Spinal cord (tissue), 10 donors: ENCODE results near the gene AVPI1. TPM values are rescaled to one million over a fixed set of nuclear protein-coding genes. Genes with fewer than 3 reads are reported as not detected.

Source experiments
- DNase-seq, 6 donors: peaks; one replicate each; pipeline versions ENCODE4 v3.0.0 to v3.0.0-alpha.2; 2013 to 2015; ENCODE audit warnings: low spot score in 6 of 6, low read depth in 4 of 6
- H3K27ac ChIP-seq: one replicate; pipeline ENCODE4 v1.5.1; 2013; ENCODE audit warnings: low read depth, low read length, control low read depth
- H3K27me3 ChIP-seq: one replicate; pipeline ENCODE4 v1.6.1; 2013; ENCODE audit warnings: low read length; ENCODE audit not compliant: control insufficient read depth, insufficient read depth
- H3K36me3 ChIP-seq: one replicate; pipeline ENCODE4 v1.6.1; 2013; ENCODE audit warnings: low read length; ENCODE audit not compliant: control insufficient read depth, insufficient read depth
- H3K4me1 ChIP-seq: one replicate; pipeline ENCODE4 v1.6.1; 2013; ENCODE audit warnings: low read length; ENCODE audit not compliant: control insufficient read depth, insufficient read depth
- H3K4me3 ChIP-seq: one replicate; pipeline ENCODE4 v1.5.1; 2013; ENCODE audit warnings: low read depth, low read length, control low read depth
- H3K9me3 ChIP-seq: one replicate; pipeline ENCODE4 v1.6.1; 2013; ENCODE audit warnings: low read length; ENCODE audit not compliant: control insufficient read depth, insufficient read depth
- WGBS: methylation state at CpG from one replicate; pipeline ENCODE4 v1.1.5; 2013; ENCODE audit warnings: missing lambda C conversion rate; ENCODE audit not compliant: insufficient coverage; 5-methylcytosine and 5-hydroxymethylcytosine counted together
- polyA plus RNA-seq, 2 donors: library from polyadenylated mRNA; unstranded; fragments of 120-200 nt; gene quantifications; one replicate each; pipeline ENCODE4 v1.2.1, GENCODE V29; 2013; ENCODE audit not compliant: insufficient read length in 2 of 2
- total RNA-seq, 2 donors: library from RNA; depleted of rRNA in 1 of 2; stranded (reverse); fragments of 120-200 nt in 1 of 2; fragments of >200 nt in 1 of 2; gene quantifications; one replicate each; pipeline versions ENCODE4 v1.2.3 to v1.2.4, GENCODE V29; 2013 to 2014
- donor health status: healthy.

The AVPI1 gene
- total and polyA plus RNA-seq, 4 donors: 8.2 to 18.7 (median 13.4) TPM

DNA sequence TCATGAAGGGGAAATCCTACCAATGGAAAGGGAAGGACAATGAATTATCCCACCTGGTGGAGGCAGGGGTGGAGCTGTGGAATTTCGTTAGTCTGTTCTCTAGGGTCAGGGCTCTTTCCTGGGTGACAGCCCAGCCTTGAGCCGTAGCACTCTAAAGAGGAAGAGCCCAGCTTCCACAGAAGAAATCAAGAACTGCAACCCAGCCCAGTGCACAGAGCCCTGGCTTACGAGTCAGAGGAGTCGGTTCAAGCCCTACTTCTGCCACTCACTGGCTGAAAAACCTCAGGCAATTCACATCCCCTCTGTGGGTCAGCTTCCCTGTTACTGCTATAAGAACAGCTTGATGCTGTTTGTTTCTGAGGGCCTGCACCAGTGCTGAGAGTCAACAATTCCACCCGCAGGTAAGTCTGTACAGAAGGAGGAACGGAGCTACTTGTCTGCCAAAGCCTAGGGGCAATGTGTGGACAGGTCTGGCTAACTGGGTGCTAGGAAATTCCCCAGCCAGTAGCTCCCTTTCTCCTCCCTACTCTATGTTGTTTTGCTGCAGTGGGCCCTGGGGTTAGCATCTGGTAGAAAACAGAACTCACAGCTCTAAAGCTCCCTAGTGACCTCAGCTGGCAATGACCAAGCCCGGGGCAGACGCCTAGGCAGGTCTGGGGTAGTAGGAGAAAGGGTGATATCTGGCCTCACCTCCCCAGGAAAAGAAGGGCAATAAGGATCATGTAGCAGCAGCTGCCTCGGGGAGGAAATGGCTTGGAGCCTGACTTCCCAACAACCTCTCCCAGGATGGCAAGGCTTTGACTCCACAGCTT, 3.3 kb downstream of the AVPI1 start:
- WGBS: 73% methylated on average over 6 of the region's 9 CpGs
- no peak for DNase-seq

GRCh38 chr10:97682042-97682441, 5.0 kb downstream of the AVPI1 start:
- Histone ChIP-seq H3K27me3 (no peaks in the 10 kb centered on the region), H3K4me3 (no peak overlapping the region), H3K27ac (no peak overlapping the region), H3K36me3 (peaks cover 11% of the 10 kb centered on the region), H3K9me3 (no peaks in the 10 kb centered on the region), H3K4me1 (peaks cover 22% of the 10 kb centered on the region)
- DNase-seq: no peak
- WGBS: 100% methylated on average over 2 of the region's 4 CpGs

More for the DNA sequence above, 3.3 kb downstream of the AVPI1 start:
- no peak overlapping the region for H3K27ac ChIP-seq
- peaks cover 35% of the 10 kb centered on the region for H3K4me1 ChIP-seq
- H3K36me3 ChIP-seq: peaks cover 10% of the 10 kb centered on the region
- no peaks in the 10 kb centered on the region for H3K9me3 ChIP-seq
- H3K4me3 ChIP-seq: no peak overlapping the region
- no peaks in the 10 kb centered on the region for H3K27me3 ChIP-seq

GRCh38 chr10:97679594-97679993, 7.4 kb downstream of the AVPI1 start:
- WGBS: 94% methylated on average over 15 of the region's 16 CpGs
- Histone ChIP-seq H3K4me1 (peaks cover 6% of the 10 kb centered on the region), H3K9me3 (no peaks in the 10 kb centered on the region)

DNA sequence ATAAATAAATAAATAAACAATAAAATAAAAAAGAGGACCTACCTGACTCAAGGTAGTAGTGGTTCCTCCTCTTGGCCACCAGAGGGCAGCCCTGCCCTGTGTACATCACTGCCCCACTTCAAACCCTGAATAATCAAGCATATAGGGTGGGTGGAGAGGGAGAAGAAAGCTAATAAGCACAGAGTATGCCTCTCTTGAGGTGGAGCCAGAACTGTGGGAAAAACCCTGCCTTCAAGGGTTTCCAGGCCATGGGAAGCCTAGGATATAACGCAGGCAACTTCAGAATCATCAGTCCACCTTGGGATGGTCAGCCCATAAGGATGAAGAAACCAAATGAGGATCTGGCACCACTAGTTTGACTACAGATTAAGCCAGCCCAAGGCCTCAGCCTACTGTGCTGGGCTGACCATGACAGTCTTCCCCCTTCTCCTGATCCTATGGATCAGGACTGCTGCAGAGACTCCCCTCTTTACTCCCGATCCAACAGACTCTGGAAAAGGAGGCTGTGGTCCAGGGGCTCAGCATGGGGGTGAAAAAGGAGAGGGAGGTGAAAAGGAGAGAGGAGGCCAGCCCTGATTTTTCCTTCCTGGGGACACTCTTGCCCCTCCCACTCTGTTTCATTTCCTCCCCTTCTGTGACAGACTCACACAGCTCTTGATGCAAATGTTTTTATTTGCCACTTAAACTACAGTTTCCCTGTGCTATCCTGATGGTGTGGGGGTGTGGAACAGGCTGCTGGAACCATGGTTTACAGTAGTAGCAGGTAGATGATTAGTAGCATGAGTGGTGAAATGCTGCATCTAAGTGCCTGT, 10.1 kb downstream of the AVPI1 start:
- DNase-seq: peak in 4 of 6 donors; percentile 13 to 86 (median 38)
- Histone ChIP-seq H3K9me3 (no peaks in the 10 kb centered on the region), H3K4me1 (no peaks in the 10 kb centered on the region), H3K36me3 (peaks cover 44% of the 10 kb centered on the region), H3K27me3 (no peaks in the 10 kb centered on the region), H3K4me3 (no peak overlapping the region), H3K27ac (no peak overlapping the region)
- 78% methylated on average over 1 of the region's 2 CpGs for WGBS

More at GRCh38 chr10:97679594-97679993, 7.4 kb downstream of the AVPI1 start:
- Histone ChIP-seq H3K27me3 (no peaks in the 10 kb centered on the region), H3K4me3 (no peak overlapping the region), H3K27ac (no peak overlapping the region), H3K36me3 (peaks cover 27% of the 10 kb centered on the region)
- DNase-seq: no peak

DNA sequence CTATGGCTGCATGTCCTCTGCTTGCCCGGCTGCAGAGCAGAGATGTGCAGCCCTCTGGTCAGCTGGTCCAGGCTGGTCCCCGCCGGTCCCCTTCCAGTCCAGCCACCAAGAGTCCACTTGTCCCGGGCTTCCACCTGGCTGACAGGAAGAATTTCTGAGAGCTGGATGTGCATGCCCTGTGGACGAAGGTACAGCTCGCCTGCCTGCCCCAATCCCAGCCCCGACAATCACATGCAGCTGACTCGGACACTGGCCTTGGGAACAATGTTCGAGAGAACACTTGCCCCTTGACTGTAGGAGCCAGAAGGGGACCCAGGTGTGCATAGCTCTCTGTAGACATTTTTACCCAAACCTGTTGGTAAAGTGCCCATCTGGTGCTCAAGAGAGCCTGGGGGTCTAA, 11.8 kb downstream of the AVPI1 start:
- DNase-seq: no peak
- no peak overlapping the region for H3K27ac ChIP-seq

DNA sequence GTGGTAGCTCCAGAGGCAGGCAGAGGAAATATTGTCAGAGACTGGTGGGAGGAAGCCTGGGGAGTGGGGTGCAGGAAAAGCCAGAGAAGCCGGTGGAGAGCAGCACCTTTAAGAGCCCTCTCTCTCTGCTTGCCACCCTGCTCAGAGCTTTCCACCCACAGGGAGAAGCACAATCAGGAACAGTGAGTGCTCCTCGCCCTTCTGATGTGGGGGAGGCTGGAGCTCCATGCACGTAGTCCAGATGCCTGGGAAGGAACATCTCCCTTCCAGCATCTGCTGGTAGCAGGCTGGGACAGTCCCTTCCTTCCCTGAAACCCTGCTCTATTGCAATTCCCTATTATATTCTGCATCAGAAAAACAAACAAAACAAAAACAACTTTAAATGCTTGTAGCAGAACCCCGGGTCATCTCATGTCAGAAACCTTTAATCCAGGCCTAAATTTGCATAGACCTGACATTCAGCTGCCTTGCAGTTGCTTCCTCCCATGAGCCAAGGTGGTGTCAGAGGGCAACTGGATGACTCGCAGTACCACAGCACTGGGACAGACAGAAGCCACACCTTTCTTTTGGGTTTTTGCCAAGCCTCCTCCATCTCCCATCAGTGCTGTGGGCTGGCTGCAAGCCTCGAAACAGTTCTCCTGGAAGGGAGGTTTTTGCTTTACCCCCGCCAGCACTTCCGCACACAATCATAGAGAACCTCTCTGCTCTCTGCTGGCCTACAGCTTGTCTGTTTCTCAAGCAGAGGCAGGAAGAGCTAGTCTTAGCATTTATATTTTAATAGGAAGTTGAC, 13.1 kb downstream of the AVPI1 start:
- no peaks in the 10 kb centered on the region for H3K9me3 ChIP-seq
- H3K36me3 ChIP-seq: peaks cover 54% of the 10 kb centered on the region
- 79% methylated on average over 3 of the region's 8 CpGs for WGBS
- H3K27me3 ChIP-seq: no peaks in the 10 kb centered on the region
- no peak overlapping the region for H3K4me3 ChIP-seq
- DNase-seq: no peak
- no peak overlapping the region for H3K27ac ChIP-seq
- no peaks in the 10 kb centered on the region for H3K4me1 ChIP-seq

More for the DNA sequence above, 11.8 kb downstream of the AVPI1 start:
- H3K9me3 ChIP-seq: no peaks in the 10 kb centered on the region
- H3K4me3 ChIP-seq: no peak overlapping the region
- no peaks in the 10 kb centered on the region for H3K27me3 ChIP-seq
- no peaks in the 10 kb centered on the region for H3K4me1 ChIP-seq
- 87% methylated on average over 9 of the region's 9 CpGs for WGBS
- H3K36me3 ChIP-seq: peaks cover 56% of the 10 kb centered on the region

- Histone ChIP-seq H3K27me3 (no peaks in the 10 kb centered on the region), H3K4me1 (no peaks in the 10 kb centered on the region), H3K4me3 (no peak overlapping the region), H3K9me3 (no peaks in the 10 kb centered on the region), H3K36me3 (peaks cover 58% of the 10 kb centered on the region), H3K27ac (no peak overlapping the region)
- WGBS: no CpG with 5 or more reads among the region's 1 CpG
- DNase-seq: no peak
Observed at GRCh38 chr10:97669571-97669970, 17.5 kb downstream of the AVPI1 start.

- peaks cover 47% of the 10 kb centered on the region for H3K36me3 ChIP-seq
- H3K27me3 ChIP-seq: no peaks in the 10 kb centered on the region
- no peak for DNase-seq
- H3K27ac ChIP-seq: no peak overlapping the region
- WGBS: 87% methylated on average over 5 of the region's 6 CpGs
- H3K4me1 ChIP-seq: no peaks in the 10 kb centered on the region
- H3K9me3 ChIP-seq: no peaks in the 10 kb centered on the region
- H3K4me3 ChIP-seq: no peak overlapping the region
Observed at GRCh38 chr10:97667463-97667862, 19.6 kb downstream of the AVPI1 start.

- Histone ChIP-seq H3K9me3 (no peaks in the 10 kb centered on the region), H3K27me3 (no peaks in the 10 kb centered on the region), H3K36me3 (peaks cover 47% of the 10 kb centered on the region), H3K4me1 (no peaks in the 10 kb centered on the region), H3K27ac (no peak overlapping the region), H3K4me3 (no peak overlapping the region)
- WGBS: 96% methylated on average over 4 of the region's 7 CpGs
- no peak for DNase-seq
Observed at GRCh38 chr10:97666992-97667391, 20.0 kb downstream of the AVPI1 start.
